Keratinocyte (primary cell): ENCODE measurements around the gene DLG2.

Source experiments
- EZH2 ChIP-seq: IDR thresholded peaks from one replicate; pipeline ENCODE4 v1.6.1; 2012; ENCODE audit warnings: inconsistent platforms, mild to moderate bottlenecking, low read length, moderate library complexity
- TF ChIP-seq, protein P1 (sequence below), 3 experiments: IDR thresholded peaks in 1 of 3; conservative IDR thresholded peaks in 1 of 3; optimal IDR thresholded peaks in 1 of 3; 2 replicates in 2 of 3; 3 replicates in 1 of 3; pipeline versions ENCODE3 to v1.5.1; 2011; ENCODE audit warnings: low read length in 3 of 3, mild to moderate bottlenecking in 3 of 3, moderate library complexity in 2 of 3, control low read depth in 1 of 3, inconsistent platforms in 1 of 3; ENCODE audit not compliant: insufficient read depth in 2 of 3; ENCODE audit errors: extremely low read depth in 1 of 3

DNA sequence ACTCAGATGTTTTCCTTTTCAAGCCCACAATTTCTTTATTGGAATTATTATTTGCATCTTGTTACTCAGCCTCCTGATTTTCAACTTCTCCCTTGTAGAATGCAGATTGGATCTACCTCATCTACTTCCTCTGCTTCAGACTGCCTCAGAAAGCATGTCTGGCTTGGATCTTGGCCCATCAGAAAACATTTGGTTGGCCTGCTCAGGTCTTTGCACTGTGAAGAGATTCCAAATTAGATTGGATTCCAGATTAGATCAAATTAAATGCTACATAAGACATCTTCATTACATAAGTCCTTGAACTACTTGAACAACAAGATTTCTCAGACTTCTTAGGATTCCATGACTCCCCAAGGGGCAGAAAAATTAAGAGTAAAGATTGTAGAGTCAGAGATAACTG is 358.0 kb downstream of the DLG2 start:
- TF ChIP-seq, protein P1, sequence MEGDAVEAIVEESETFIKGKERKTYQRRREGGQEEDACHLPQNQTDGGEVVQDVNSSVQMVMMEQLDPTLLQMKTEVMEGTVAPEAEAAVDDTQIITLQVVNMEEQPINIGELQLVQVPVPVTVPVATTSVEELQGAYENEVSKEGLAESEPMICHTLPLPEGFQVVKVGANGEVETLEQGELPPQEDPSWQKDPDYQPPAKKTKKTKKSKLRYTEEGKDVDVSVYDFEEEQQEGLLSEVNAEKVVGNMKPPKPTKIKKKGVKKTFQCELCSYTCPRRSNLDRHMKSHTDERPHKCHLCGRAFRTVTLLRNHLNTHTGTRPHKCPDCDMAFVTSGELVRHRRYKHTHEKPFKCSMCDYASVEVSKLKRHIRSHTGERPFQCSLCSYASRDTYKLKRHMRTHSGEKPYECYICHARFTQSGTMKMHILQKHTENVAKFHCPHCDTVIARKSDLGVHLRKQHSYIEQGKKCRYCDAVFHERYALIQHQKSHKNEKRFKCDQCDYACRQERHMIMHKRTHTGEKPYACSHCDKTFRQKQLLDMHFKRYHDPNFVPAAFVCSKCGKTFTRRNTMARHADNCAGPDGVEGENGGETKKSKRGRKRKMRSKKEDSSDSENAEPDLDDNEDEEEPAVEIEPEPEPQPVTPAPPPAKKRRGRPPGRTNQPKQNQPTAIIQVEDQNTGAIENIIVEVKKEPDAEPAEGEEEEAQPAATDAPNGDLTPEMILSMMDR (optimal IDR thresholded peaks at IDR 0.05 in 1 of 3, IDR thresholded peaks at IDR 0.05 in 1 of 3, conservative IDR thresholded peaks at IDR 0.05 in 1 of 3; ENCODE audit: extremely low read depth in 1 of 3, insufficient read depth in 2 of 3, low read length in 3 of 3), result no peak
- no peak for TF ChIP-seq EZH2
